HG03025 (cell line): ENCODE measurements around the gene TUBGCP5.
"Not testable (repeated sequence)": the region's sequence is repeated elsewhere in the genome, so short reads cannot be mapped to it uniquely, and the experiment has no call there.

Source experiments
- ATAC-seq: cut with Tn5 transposase; IDR thresholded peaks from one replicate; pipeline ENCODE4 v1.9.1; 2021; ENCODE audit warnings: mild to moderate bottlenecking, moderate library complexity; ENCODE audit not compliant: unreplicated experiment, low FRiP score

The TUBGCP5 gene

DNA sequence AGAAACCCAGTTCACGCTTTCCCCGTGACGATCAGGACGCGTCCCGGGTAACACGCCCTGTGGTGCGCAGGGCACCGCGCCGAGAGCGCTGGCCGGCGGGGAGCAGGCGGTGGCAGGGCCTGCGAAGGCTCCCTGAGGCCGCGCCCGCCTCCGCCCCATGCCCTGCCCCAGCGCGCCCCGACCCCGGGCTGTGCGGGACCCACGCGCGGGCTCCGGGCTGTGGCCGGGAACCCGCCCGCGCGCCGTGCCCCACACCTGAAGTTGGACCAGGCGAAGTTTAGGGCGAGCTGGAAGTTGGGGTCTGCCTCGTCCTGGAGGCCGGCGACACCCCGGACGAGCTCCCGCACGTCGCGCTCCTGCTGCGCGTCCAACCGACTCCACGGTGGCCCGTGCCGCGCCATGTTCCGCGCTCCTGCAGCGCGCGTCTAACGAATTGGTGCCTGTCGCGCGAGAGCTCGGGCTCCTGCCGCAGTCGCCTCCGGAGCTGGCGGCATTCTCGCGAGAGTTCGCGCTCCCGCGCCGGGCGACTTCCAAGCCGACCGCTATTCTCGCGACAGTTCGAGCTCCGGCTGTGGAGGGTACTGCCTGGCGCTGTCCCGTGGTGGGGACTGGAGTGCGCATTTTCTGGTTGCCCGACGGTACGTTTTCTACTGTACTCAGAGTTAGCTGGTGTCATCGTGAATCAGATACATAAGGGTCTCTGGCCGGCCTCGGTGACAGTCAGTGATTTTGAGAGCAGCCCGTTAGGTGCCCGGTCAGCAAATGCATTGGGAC is at the start of gene TUBGCP5:
TSS of gene TUBGCP5 (minus strand) at position 427 of the 774 bp plus-strand sequence. CDS start at position 401, 26 bp downstream.
- ATAC-seq, result peak; percentile 93

DNA sequence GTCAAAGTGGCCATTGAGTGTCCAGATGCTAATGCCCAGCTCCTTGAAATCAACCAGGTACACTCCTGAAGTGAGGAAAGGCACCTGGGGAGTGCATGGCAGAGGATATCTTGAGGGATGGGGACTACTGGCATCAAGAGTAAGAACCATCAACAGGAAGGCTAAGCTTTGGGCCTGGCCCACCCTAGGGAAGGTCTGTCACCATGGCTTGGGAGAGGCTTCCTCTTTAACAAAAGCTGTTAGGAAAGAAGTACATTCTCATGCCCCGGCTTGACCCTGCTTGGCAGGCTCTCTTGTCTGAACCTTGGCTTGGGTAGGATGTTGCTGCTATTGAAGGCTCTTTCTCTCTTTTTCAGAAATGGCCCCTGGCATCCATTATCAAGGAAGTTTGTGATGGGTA is 43.7 kb upstream of the TUBGCP5 start:
- ATAC-seq, result no peak

DNA sequence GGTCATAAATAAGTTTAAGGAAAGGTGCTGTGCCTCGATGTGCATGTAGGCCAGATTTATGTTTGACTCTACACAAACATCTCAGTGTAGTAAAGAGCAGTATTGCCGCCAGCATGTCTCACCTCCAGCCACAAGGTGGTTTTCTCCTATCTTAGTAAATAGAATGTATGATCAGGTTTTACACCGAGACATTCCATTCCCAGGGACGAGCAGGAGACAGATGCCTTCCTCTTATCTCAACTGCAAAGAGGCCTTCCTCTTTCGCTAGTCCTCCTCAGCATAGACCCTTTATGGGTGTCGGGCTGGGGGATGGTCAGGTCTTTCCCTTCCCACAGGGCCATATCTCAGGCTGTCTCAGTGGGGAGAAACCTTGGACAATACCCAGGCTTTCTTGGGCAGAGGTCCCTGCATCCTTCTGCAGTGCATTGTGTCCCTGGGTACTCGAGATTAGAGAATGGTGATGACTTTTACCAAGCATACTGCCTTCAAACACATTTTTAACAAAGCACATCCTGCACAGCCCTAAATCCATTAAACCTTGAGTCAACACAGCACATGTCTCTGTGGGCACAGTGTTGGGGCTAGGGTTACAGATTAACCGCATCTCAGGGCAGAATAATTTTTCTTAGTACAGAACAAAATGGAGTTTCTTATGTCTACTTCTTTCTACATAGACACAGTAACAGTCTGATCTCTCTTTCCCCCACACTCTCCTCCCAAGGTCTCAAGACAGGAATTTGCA is 42.8 kb upstream of the TUBGCP5 start:
- ATAC-seq, result not testable (repeated sequence)

DNA sequence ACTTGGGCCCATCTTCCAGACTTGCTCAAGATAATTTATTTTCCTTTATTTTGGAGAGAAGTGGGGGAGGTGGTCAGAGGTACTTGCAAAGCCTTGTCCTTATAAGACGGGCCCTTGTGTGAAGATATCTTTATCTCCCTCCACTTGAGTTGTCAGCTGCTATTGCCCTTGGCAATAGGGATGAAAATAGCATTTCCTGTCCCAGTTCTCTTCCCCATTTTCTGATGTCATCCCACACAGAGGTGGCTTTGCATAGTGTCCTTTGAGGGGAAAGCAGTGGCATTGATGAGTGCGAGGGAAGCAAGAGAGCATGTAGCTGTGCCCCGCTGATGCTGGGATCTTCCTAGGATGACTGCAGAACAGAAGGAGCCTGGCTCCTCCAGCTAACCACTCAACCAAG is 41.9 kb upstream of the TUBGCP5 start:
- ATAC-seq, result no peak

DNA sequence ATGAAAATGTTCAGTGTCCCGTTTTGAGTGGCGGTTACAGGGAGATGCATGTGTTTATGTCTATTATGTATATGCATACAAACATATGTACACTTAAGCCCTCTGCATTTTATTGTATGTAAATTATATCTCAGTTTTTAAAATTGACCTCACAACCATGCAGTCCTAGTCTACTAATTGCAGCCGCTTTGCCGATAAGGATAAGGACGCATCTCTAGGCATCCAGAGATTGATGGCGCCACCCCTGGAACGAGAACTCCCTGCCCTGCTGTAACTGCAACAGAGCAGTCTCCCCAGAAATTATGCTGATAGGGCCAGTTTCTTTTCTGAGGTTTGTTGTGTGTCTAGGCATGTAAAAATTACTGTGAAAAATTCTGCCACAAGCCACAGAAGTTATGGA is 40.4 kb upstream of the TUBGCP5 start:
- no peak for ATAC-seq

DNA sequence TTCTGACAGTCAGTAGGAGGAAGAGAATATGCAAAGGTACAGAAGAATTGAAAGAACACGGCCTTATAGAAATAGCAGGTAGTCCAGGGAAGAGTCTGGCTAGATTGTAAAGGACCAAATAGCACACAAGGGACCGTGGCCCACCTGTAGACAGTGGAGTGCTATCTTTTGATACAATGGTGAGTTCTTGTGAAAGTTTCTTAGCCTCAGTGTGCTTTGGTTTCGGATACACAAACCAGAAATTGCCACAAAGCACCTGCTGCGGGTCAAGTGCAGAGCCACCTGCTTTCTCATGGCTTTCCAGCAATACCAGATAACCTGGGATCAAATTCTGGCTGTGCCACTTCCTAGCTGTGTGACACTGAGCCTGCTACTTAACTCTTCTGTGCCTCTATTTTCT is 36.6 kb upstream of the TUBGCP5 start:
- ATAC-seq, result no peak

DNA sequence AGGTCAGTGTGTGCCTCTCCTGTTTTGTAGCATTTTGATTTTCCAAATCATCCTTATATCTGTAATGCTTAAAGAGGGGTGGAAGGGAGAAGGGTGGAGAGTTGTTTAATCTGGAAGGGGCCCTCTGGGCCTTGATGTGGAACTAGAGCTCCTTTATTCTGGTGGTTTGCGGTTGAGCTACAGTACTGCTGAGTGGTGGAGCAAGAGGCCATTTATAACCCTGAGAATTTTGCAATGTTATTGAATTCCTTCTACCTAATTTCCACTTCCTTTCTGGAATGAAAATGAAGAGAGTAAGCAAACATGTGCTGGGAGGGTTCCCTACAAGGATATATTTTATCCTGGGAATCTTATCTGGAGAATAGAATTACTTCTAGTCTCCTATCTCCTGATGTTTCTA is 35.3 kb upstream of the TUBGCP5 start:
- no peak for ATAC-seq

DNA sequence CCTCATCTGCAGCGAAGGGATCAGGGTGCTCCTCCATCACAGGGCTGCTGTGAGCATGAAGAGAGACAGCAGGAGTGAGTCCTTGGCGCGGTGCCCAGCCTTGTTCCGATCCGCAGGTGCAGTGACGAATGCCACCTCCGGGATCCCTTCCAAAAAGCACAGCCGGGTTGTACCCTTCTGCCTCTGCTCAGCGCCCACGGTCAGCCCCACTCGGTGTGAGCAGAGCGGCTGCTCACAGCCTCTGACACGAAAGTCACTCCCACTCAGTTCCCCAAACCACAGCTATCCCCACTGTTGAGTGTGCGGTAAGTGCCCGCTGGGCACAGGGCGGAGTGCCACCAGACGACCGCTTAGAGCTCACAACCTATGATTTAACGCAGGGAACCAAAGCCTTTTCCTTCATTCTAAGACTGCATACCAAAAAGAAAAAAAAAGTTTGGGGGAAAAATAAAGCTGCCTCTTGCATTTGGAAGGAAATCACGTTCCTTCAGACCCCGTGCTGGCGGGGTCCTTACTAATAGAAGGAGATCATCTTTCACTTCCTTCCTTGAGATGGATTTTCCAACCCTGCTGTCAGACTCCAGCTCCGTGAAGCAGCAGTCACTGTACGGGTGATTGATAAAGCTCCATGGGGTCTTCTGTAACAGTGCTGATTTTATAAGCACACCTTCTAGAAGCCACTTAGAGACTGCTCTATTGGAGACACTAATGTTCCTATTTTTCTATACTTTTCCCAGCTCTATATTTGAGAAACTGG is 34.7 kb upstream of the TUBGCP5 start:
- no peak for ATAC-seq

DNA sequence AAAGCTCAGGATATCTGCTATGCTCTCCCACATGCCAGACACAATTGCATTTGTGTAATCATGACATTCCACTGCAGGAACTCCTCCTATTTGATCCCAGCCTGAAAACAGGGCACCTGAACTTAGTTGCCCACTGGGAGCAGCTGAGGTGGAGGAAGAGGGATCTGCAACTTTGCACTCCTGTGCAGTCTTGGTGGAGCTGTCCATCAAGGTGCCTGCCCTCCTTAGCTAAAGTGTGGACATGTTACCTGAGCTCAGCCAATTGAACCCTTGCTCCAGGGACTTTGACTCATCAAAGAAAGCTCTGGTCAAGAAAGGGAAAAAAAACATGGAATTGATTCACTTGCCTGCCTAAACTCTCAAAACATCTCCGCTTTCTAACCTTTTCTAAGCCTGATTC is 33.3 kb upstream of the TUBGCP5 start:
- no peak for ATAC-seq

DNA sequence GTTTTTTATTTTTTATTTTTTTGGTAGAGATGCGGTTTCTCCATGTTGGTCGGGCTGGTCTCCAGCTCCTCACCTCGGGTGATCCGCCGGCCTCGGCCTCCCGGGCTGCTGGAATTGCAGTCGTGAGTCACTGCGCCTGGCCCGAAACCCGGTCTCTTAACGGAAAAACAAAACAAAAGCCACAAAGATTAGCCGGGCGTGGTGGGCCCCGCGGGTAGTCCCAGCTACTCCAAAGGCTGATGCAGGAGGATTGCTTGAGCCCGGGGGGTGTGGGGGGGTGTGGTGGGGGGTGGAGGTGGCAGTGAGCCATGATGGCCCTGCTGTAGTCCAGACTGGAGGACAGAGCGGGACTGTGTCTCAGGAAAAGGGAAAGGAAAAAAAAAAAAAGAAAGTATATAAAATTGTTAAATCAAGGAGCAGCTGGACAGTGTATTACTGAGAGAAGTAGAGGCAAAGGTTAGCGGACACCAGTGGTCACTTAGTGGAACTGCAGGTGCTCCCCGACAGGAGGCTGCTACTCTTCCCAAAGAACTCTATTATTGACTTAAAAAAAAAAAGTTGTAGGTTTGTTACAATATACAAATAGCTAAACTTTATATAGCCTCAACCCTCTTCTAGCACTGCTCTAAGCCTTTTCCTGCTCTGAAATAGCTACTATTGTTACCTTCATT is 30.3 kb upstream of the TUBGCP5 start:
- no peak for ATAC-seq

DNA sequence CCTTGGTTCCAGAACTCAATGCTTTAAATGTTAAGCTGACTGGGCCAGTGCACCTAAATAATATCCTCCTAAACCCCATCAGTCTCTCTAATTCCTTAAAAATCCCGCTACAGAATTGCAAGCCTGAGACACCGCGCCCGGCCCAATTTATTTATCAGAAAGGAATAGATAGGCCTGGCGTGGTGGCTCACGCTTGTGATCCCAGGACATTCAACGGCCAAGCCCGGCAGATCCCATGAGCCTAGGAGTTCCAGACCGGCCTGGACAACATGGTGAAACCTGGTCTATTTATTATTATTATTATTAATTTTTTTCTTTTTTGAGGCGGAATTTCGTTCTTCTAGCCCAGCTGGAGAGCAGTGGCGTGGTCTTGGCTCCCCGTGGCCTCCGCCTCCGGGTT is 28.0 kb upstream of the TUBGCP5 start:
- ATAC-seq, result no peak

DNA sequence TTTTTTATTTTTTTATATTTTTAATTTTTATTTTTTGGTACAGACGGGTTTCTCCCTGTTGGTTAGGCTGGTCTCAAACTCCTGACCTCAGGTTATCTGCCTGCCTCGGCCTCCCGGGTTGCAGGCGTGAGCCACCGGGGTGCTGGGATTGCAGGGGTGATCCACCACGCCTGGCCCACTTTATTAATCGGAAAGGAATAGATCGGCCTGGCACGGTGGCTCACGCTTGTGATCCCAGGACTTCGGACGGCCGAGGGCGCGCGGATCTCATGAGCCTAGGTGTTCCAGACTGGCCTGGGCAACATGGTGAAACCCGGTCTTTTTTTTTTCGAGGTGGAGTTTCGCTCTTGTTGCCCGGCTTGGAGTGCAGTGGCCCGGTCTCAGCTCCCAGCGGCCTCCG is 26.5 kb upstream of the TUBGCP5 start:
- ATAC-seq, result no peak

DNA sequence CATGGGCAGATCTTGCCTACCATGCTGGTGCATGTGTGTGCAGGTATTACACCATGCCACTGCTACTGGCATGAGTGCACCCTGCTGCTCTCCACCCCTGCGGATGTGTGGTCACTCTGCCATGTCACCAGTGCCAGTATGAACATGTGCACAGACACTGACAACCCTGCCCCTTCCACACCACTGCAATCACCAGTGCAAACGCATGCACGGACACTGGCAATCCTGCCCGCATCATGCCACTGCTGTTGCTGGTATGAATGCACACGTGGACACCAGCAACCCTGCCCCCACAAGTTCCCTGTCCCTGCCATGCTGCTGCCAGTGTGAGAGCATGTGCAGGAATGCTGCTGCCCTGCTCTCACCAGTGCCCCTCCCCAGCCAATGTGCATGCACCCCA is 24.8 kb upstream of the TUBGCP5 start:
- ATAC-seq, result no peak

DNA sequence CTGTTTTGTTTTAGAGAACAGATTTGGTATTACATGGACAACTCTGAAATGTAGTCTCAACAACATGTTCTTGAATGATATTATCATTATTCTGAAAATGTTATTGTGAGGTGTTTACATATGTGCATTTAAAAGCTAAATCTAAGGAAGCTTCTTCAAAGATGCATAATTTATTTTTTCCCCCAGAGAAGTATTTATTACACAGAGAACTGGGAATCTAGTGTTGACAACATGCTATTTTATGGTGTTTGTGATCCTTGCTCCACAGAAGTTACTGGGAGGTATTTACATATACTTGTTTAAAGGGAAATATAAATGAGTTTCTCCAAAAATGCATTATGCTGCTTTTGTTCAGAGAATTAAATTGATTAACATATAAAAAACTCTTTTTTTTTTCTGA is 18.3 kb upstream of the TUBGCP5 start:
- no peak for ATAC-seq

DNA sequence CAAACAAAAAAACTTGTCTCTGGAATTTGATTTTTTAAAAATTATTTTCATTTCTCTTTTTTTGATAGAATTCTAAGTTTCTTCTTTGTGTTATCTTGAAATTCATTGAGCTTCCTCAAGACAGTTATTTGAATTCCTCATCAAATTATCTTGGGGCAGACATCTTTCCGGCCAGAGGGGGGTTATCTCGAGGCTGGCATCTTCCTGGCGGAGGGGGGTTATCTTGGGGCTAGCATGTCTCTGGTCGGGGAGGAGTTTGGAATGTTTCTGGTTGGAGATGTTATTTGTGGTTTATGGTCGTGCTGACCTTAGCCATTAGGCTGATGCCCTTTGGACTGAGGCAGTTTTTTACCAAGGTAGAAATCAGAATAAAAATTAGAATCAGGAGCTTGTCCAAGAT is 15.9 kb upstream of the TUBGCP5 start:
- no peak for ATAC-seq

DNA sequence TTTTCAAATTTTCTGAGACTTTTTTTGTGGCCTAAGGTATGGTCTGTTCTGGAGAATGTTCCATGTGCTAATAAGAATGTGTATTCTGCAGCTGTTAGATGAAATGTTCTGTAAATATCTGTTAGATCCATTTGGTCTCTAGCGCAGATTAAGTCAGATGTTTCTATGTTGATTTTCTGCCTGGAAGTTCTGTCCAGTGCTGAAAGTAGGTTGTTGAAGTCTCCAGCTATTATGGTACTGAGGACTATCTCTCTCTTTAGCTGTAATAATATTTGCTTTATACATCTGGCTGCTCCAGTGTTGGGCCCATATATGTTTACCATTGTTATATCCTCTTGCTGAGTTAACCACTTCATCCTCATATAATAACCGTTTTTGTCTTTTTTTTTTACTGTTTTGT is 13.2 kb upstream of the TUBGCP5 start:
- ATAC-seq, result no peak

DNA sequence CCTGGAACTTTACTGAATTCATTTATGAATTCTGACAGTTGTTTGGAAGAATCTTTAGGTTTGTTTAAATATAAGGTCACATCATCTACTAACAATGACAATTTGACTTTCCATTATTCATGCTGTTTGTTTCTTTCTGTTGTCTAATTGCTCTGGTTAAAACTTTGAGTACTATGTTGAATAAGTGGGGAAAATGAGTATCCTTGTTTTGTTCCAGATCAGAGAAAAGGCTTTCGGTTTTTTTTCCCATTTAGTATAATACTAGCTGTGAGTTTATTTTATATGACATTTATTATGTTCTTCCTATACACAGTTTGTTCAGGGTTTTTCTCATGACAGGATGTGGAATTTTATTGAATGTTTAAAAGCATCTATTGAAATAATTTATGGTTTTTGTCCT is 11.3 kb upstream of the TUBGCP5 start:
- no peak for ATAC-seq

DNA sequence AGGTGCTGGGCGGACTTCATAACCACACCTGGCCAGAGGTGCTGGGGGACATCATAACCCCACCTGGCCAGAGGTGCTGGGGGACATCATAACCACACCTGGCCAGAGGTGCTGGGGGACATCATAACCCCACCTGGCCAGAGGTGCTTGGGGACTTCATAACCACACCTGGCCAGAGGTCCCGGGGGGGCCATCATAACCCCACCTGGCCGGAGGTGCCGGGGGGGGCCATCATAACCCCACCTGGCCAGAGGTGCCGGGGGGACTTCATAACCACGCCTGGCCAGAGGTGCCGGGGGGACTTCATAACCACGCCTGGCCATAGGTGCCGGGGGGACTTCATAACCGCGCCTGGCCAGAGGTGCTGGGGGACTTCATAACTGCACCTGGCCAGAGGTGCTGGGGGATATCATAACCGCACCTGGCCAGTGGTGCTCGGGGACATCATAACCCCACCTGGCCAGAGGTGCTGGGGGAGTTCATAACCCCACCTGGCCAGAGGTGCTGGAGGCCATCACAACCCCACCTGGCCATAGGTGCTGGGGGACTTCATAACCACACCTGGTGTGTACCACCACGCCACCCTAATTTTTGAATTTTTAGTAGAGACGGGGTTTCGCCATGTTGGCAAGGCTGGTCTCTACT is 10.7 kb upstream of the TUBGCP5 start:
- no peak for ATAC-seq

DNA sequence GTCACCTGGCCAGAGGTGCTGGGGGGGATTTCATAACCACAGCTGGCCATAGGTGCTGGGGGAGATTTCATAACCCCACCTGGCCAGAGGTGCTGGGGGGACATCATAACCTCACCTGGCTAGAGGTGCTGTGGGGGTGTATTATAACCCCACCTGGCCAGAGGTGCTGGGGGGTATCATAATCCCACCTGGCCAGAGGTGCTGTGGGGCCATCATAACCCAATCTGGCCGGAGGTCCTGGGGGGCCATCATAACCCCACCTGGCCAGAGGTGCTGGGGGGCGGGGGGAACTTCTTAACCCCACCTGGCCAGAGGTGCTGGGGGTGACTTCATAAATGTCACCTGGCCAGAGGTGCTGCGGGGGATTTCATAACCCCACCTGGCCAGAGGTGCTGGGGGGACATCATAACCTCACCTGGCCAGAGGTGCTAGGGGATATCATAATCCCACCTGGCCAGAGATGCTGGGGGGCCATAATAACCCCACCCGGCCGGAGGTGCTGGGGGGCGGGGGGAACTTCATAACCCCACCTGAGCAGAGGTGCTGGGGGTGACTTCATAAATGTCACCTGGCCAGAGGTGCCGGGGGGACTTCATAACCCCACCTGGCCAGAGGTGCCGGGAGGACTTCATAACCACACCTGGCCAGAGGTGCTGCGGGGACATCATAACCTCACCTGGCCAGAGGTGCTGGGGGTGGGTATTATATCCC is 9.4 kb upstream of the TUBGCP5 start:
- ATAC-seq, result not testable (repeated sequence)

DNA sequence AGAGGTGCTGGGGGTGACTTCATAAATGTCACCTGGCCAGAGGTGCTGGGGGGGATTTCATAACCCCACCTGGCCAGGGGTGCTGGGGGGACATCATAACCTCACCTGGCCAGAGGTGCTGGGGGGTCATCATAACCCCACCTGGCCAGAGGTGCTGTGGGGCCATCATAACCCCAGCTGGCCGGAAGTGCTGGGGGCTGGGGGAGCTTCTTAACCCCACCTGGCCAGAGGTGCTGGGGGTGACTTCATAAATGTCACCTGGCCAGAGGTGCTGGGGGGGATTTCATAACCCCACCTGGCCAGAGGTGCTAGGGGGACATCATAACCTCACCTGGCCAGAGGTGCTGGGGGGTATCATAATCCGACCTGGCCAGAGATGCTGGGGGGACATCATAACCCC is 4.6 kb upstream of the TUBGCP5 start:
- ATAC-seq, result not testable (repeated sequence)
